Stimulated activated CD8-positive, alpha-beta memory T cell treated with anti-CD3 and anti-CD28 coated beads, Interleukin-15, amount 100 ng/mL, for 1 hour (primary cell): ENCODE results near the gene SLC39A9.
A peak's percentile ranks its signal among the peaks of the same experiment; 100 is the strongest.

Source experiments
- DNase-seq: peaks from one replicate; pipeline ENCODE4 v3.0.0-alpha.2; 2020; ENCODE audit warnings: low read depth

Gene SLC39A9

GRCh38 chr14:69398053-69398817, at the start of gene SLC39A9, which contains the start of gene ERH:
Gene SLC39A9 (plus strand): TSS chr14:69398692. CDS start chr14:69399370, 678 bp downstream.
Gene ERH (minus strand): TSS chr14:69398299. CDS start chr14:69398233, 66 bp downstream.
- peak; percentile 91 for DNase-seq

GRCh38 chr14:69349091-69349777, 49.3 kb upstream of the SLC39A9 start:
- DNase-seq, result no peak

- no peak for DNase-seq
Measured at GRCh38 chr14:69350892-69351291, 47.6 kb upstream of the SLC39A9 start.

- DNase-seq, result no peak
Measured at GRCh38 chr14:69351385-69351784, 47.1 kb upstream of the SLC39A9 start.

- DNase-seq, result no peak
Measured at GRCh38 chr14:69351911-69352310, 46.6 kb upstream of the SLC39A9 start.

GRCh38 chr14:69353168-69353567, 45.3 kb upstream of the SLC39A9 start:
- DNase-seq, result no peak

- DNase-seq, result no peak
Measured at GRCh38 chr14:69354383-69355153, 43.9 kb upstream of the SLC39A9 start.

- no peak for DNase-seq
Measured at GRCh38 chr14:69355154-69355597, 43.3 kb upstream of the SLC39A9 start.

GRCh38 chr14:69355607-69356281, 42.7 kb upstream of the SLC39A9 start:
- no peak for DNase-seq

GRCh38 chr14:69356903-69357543, 41.5 kb upstream of the SLC39A9 start:
- no peak for DNase-seq

GRCh38 chr14:69357544-69358200, 40.8 kb upstream of the SLC39A9 start:
- no peak for DNase-seq

GRCh38 chr14:69358233-69358963, 40.1 kb upstream of the SLC39A9 start:
- no peak for DNase-seq

GRCh38 chr14:69358966-69359365, 39.5 kb upstream of the SLC39A9 start:
- DNase-seq, result no peak

GRCh38 chr14:69360438-69361108, 37.9 kb upstream of the SLC39A9 start:
- DNase-seq, result no peak

GRCh38 chr14:69363055-69363454, 35.4 kb upstream of the SLC39A9 start:
- no peak for DNase-seq

- no peak for DNase-seq
Measured at GRCh38 chr14:69363964-69364363, 34.5 kb upstream of the SLC39A9 start.

- DNase-seq, result no peak
Measured at GRCh38 chr14:69364378-69364777, 34.1 kb upstream of the SLC39A9 start.

- DNase-seq, result no peak
Measured at GRCh38 chr14:69366069-69366468, 32.4 kb upstream of the SLC39A9 start.

GRCh38 chr14:69366761-69367160, 31.7 kb upstream of the SLC39A9 start:
- no peak for DNase-seq

GRCh38 chr14:69368381-69368780, 30.1 kb upstream of the SLC39A9 start:
- no peak for DNase-seq
